ENCODE measurements around the gene HSPB9.

DNA sequence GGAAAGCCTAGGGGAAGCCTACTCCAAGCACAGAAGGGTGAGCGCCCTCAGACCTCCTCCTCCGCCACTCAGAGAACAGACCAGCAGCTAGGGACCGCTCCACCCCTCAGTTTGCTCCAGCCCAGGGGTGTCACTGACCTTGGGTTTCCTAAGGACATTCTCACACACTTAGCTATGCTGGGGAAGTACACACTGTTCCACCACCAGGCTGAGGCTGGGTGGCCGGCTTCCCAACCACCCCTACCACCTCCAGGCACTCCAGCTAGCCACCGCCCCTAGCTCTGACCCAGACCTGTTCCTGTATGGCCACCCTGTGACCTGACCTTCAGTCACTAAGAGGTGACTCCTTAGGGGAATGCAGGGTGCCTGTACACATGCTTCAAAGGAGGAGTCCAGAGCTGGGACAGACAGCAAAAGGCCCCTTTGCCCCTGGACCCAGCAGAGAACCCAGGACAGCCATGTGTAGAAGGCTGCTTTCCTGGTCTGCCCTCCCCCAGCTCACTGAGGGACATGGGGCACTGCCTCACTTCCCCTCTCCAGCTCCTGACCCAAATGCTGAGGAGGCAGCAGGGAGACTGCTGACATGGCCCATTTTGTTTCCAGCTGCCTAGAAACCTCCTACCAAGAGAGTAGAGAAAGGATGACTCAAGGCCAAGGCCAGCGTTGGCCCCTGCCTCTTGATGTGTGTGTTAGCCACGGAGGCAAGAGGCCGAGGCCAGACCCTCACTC lies 6.7 kb downstream of the HSPB9 start:
- TF ChIP-seq, protein P1, sequence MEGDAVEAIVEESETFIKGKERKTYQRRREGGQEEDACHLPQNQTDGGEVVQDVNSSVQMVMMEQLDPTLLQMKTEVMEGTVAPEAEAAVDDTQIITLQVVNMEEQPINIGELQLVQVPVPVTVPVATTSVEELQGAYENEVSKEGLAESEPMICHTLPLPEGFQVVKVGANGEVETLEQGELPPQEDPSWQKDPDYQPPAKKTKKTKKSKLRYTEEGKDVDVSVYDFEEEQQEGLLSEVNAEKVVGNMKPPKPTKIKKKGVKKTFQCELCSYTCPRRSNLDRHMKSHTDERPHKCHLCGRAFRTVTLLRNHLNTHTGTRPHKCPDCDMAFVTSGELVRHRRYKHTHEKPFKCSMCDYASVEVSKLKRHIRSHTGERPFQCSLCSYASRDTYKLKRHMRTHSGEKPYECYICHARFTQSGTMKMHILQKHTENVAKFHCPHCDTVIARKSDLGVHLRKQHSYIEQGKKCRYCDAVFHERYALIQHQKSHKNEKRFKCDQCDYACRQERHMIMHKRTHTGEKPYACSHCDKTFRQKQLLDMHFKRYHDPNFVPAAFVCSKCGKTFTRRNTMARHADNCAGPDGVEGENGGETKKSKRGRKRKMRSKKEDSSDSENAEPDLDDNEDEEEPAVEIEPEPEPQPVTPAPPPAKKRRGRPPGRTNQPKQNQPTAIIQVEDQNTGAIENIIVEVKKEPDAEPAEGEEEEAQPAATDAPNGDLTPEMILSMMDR (IDR thresholded peaks at IDR 0.05), result no peak
- no peak for TF ChIP-seq EZH2 (IDR thresholded peaks at IDR 0.05)
- no peak for TF ChIP-seq EZH2phosphoT487 (IDR thresholded peaks at IDR 0.05)
